Large intestine (tissue), 3 donors: ENCODE measurements around the gene PNKD. TPM values are rescaled to one million over a fixed set of nuclear protein-coding genes. Genes with fewer than 3 reads are reported as not detected.

Experiments used
- DNase-seq, 2 donors: peaks; one replicate each; pipeline versions ENCODE4 v3.0.0 to v3.0.0-alpha.2; 2013
- H3K27ac ChIP-seq: one replicate; pipeline ENCODE4 v1.5.1; 2013; ENCODE audit warnings: low read length
- H3K27me3 ChIP-seq: 2 replicates; pipeline ENCODE4 v1.6.1; 2013; ENCODE audit warnings: low read length; ENCODE audit not compliant: control insufficient read depth, insufficient read depth
- H3K36me3 ChIP-seq: 2 replicates; pipeline ENCODE4 v1.6.1; 2013; ENCODE audit warnings: low read length; ENCODE audit not compliant: control insufficient read depth, insufficient read depth
- H3K4me1 ChIP-seq: one replicate; pipeline ENCODE4 v1.6.1; 2013; ENCODE audit warnings: low read length; ENCODE audit not compliant: control insufficient read depth, insufficient read depth
- H3K4me3 ChIP-seq: one replicate; pipeline ENCODE4 v1.5.1; 2013; ENCODE audit warnings: low read length
- H3K9me3 ChIP-seq: one replicate; pipeline ENCODE4 v1.6.1; 2013; ENCODE audit warnings: mild to moderate bottlenecking, low read depth, low read length, moderate library complexity; ENCODE audit not compliant: control insufficient read depth
- WGBS: methylation state at CpG from one replicate; pipeline ENCODE4 v1.1.5; 2013; ENCODE audit warnings: low lambda C conversion rate; ENCODE audit not compliant: insufficient coverage; 5-methylcytosine and 5-hydroxymethylcytosine counted together
- polyA plus RNA-seq: library from polyadenylated mRNA; unstranded; fragments of 120-200 nt; gene quantifications from one replicate; pipeline ENCODE4 v1.2.1, GENCODE V29; 2013

Gene PNKD
- polyA plus RNA-seq, 1 donor, result 103 TPM

- Histone ChIP-seq H3K4me3 (no peak overlapping the region), H3K36me3 (peaks cover 52% of the 10 kb centered on the region), H3K4me1 (peaks cover 52% of the 10 kb centered on the region), H3K27ac (peak overlapping the region; percentile 95), H3K9me3 (no peaks in the 10 kb centered on the region), H3K27me3 (no peaks in the 10 kb centered on the region)
- no CpG with 5 or more reads among the region's 39 CpGs for WGBS
- DNase-seq, result peak in 1 of 2 donors; percentile 2
These were observed 7.4 kb upstream of the PNKD start for GRCh38 chr2:218262631-218263586.

- Histone ChIP-seq H3K27me3 (no peaks in the 10 kb centered on the region), H3K4me3 (no peak overlapping the region), H3K36me3 (peaks cover 52% of the 10 kb centered on the region), H3K27ac (peak overlapping the region; percentile 95), H3K9me3 (no peaks in the 10 kb centered on the region), H3K4me1 (peaks cover 52% of the 10 kb centered on the region)
- WGBS, result 0% methylated on average over 1 of the region's 17 CpGs
- DNase-seq, result peak; percentile 66 to 76
These were observed 6.3 kb upstream of the PNKD start for GRCh38 chr2:218263817-218264641.

GRCh38 chr2:218264773-218265561 is 5.4 kb upstream of the PNKD start:
- H3K36me3 ChIP-seq, result peaks cover 52% of the 10 kb centered on the region
- peak overlapping the region; percentile 95 for H3K27ac ChIP-seq
- no peaks in the 10 kb centered on the region for H3K27me3 ChIP-seq
- peak; percentile 84 to 91 for DNase-seq
- H3K4me1 ChIP-seq, result peaks cover 52% of the 10 kb centered on the region
- H3K9me3 ChIP-seq, result no peaks in the 10 kb centered on the region
- no CpG with 5 or more reads among the region's 22 CpGs for WGBS
- no peak overlapping the region for H3K4me3 ChIP-seq

GRCh38 chr2:218265626-218266025 is 4.7 kb upstream of the PNKD start:
- Histone ChIP-seq H3K27ac (no peak overlapping the region), H3K4me1 (peaks cover 49% of the 10 kb centered on the region), H3K36me3 (peaks cover 52% of the 10 kb centered on the region), H3K27me3 (no peaks in the 10 kb centered on the region), H3K4me3 (no peak overlapping the region), H3K9me3 (no peaks in the 10 kb centered on the region)
- peak in 1 of 2 donors; percentile 4 for DNase-seq
- no CpG with 5 or more reads among the region's 8 CpGs for WGBS

- H3K9me3 ChIP-seq, result no peaks in the 10 kb centered on the region
- peaks cover 52% of the 10 kb centered on the region for H3K36me3 ChIP-seq
- no CpG with 5 or more reads among the region's 15 CpGs for WGBS
- no peak overlapping the region for H3K27ac ChIP-seq
- no peak overlapping the region for H3K4me3 ChIP-seq
- DNase-seq, result no peak
- H3K27me3 ChIP-seq, result no peaks in the 10 kb centered on the region
- H3K4me1 ChIP-seq, result peaks cover 44% of the 10 kb centered on the region
These were observed 3.9 kb upstream of the PNKD start for GRCh38 chr2:218266316-218266979.

GRCh38 chr2:218267259-218267658 is 3.1 kb upstream of the PNKD start:
- H3K4me1 ChIP-seq, result peaks cover 45% of the 10 kb centered on the region
- no peak overlapping the region for H3K4me3 ChIP-seq
- no peaks in the 10 kb centered on the region for H3K9me3 ChIP-seq
- H3K27ac ChIP-seq, result no peak overlapping the region
- H3K36me3 ChIP-seq, result peaks cover 55% of the 10 kb centered on the region
- no CpG with 5 or more reads among the region's 6 CpGs for WGBS
- H3K27me3 ChIP-seq, result no peaks in the 10 kb centered on the region
- DNase-seq, result no peak

GRCh38 chr2:218270721-218271486 is 585 bp downstream of the PNKD start:
- H3K36me3 ChIP-seq, result peaks cover 46% of the 10 kb centered on the region
- H3K4me1 ChIP-seq, result peaks cover 19% of the 10 kb centered on the region
- DNase-seq, result peak in 1 of 2 donors; percentile 53
- 6% methylated on average over 3 of the region's 23 CpGs for WGBS
- H3K9me3 ChIP-seq, result no peaks in the 10 kb centered on the region
- H3K4me3 ChIP-seq, result peak overlapping the region; percentile 69
- peak overlapping the region; percentile 65 for H3K27ac ChIP-seq
- no peaks in the 10 kb centered on the region for H3K27me3 ChIP-seq

GRCh38 chr2:218271487-218271797 is 1.1 kb downstream of the PNKD start:
- peak overlapping the region; percentile 69 for H3K4me3 ChIP-seq

GRCh38 chr2:218271865-218272530 is 1.7 kb downstream of the PNKD start:
- H3K4me3 ChIP-seq, result peak overlapping the region; percentile 69
- DNase-seq, result no peak
- H3K4me1 ChIP-seq, result peaks cover 19% of the 10 kb centered on the region
- H3K27ac ChIP-seq, result peak overlapping the region; percentile 65
- H3K27me3 ChIP-seq, result no peaks in the 10 kb centered on the region
- peaks cover 46% of the 10 kb centered on the region for H3K36me3 ChIP-seq
- H3K9me3 ChIP-seq, result no peaks in the 10 kb centered on the region
- WGBS, result no CpG with 5 or more reads among the region's 5 CpGs

More at GRCh38 chr2:218271487-218271797, 1.1 kb downstream of the PNKD start:
- peak in 1 of 2 donors; percentile 52 for DNase-seq
- Histone ChIP-seq H3K27ac (peak overlapping the region; percentile 65), H3K9me3 (no peaks in the 10 kb centered on the region), H3K36me3 (peaks cover 46% of the 10 kb centered on the region), H3K4me1 (peaks cover 19% of the 10 kb centered on the region), H3K27me3 (no peaks in the 10 kb centered on the region)
- 0% methylated on average over 1 of the region's 4 CpGs for WGBS
